HG02885 (cell line): ENCODE data around the gene EFL1.
"Not testable (repeated sequence)": the region's sequence is repeated elsewhere in the genome, so short reads cannot be mapped to it uniquely, and the experiment has no call there.

Experiments used
- ATAC-seq: cut with Tn5 transposase; IDR thresholded peaks from one replicate; pipeline ENCODE4 v1.9.1; 2021; ENCODE audit warnings: mild to moderate bottlenecking; ENCODE audit not compliant: unreplicated experiment, poor library complexity

The EFL1 gene

GRCh38 chr15:82210066-82210597 lies 52.4 kb downstream of the EFL1 start:
- not testable (repeated sequence) for ATAC-seq

GRCh38 chr15:82204575-82204974 lies 58.0 kb downstream of the EFL1 start:
- not testable (repeated sequence) for ATAC-seq

GRCh38 chr15:82197733-82198594 lies 64.6 kb downstream of the EFL1 start:
- ATAC-seq: peak; percentile 83

GRCh38 chr15:82196353-82196752 lies 66.2 kb downstream of the EFL1 start:
- ATAC-seq: no peak

GRCh38 chr15:82195818-82196217 lies 66.7 kb downstream of the EFL1 start:
- ATAC-seq: not testable (repeated sequence)

GRCh38 chr15:82194488-82194887 lies 68.0 kb downstream of the EFL1 start:
- not testable (repeated sequence) for ATAC-seq

GRCh38 chr15:82193435-82193834 lies 69.1 kb downstream of the EFL1 start:
- ATAC-seq: not testable (repeated sequence)

GRCh38 chr15:82192394-82192793 lies 70.1 kb downstream of the EFL1 start:
- ATAC-seq: not testable (repeated sequence)

- ATAC-seq: peak; percentile 98
Measured at GRCh38 chr15:82186719-82187406, 75.7 kb downstream of the EFL1 start.

GRCh38 chr15:82186161-82186560 lies 76.4 kb downstream of the EFL1 start:
- ATAC-seq: no peak

- no peak for ATAC-seq
Measured at GRCh38 chr15:82184776-82185175, 77.8 kb downstream of the EFL1 start.

GRCh38 chr15:82184355-82184754 lies 78.2 kb downstream of the EFL1 start:
- no peak for ATAC-seq

GRCh38 chr15:82183121-82184031 lies 79.2 kb downstream of the EFL1 start:
- ATAC-seq: no peak

- no peak for ATAC-seq
Measured at GRCh38 chr15:82181371-82181770, 81.2 kb downstream of the EFL1 start.

GRCh38 chr15:82178061-82178460 lies 84.5 kb downstream of the EFL1 start:
- no peak for ATAC-seq

- ATAC-seq: no peak
Measured at GRCh38 chr15:82177291-82178010, 85.1 kb downstream of the EFL1 start.

- no peak for ATAC-seq
Measured at GRCh38 chr15:82176542-82176941, 86.0 kb downstream of the EFL1 start.

GRCh38 chr15:82174471-82175235 lies 87.9 kb downstream of the EFL1 start:
- no peak for ATAC-seq

GRCh38 chr15:82173108-82173507 lies 89.4 kb downstream of the EFL1 start:
- ATAC-seq: no peak
